GM23248 (cell line): Measurements from ENCODE around the gene GPM6B.

Source experiments
- EZH2 ChIP-seq: fragments of 200-600 bp; sonication (generic); IDR thresholded peaks from 2 replicates; pipeline ENCODE4 v1.6.1; 2018; ENCODE audit warnings: antibody characterized with exemption, mild to moderate bottlenecking; ENCODE audit not compliant: insufficient read depth, poor library complexity, severe bottlenecking
- EZH2phosphoT487 ChIP-seq: fragments of 200-600 bp; sonication (generic); IDR thresholded peaks from 2 replicates; pipeline ENCODE4 v1.6.1; 2018; ENCODE audit warnings: antibody characterized with exemption, moderate library complexity, mild to moderate bottlenecking, low read depth; ENCODE audit not compliant: insufficient read depth

DNA sequence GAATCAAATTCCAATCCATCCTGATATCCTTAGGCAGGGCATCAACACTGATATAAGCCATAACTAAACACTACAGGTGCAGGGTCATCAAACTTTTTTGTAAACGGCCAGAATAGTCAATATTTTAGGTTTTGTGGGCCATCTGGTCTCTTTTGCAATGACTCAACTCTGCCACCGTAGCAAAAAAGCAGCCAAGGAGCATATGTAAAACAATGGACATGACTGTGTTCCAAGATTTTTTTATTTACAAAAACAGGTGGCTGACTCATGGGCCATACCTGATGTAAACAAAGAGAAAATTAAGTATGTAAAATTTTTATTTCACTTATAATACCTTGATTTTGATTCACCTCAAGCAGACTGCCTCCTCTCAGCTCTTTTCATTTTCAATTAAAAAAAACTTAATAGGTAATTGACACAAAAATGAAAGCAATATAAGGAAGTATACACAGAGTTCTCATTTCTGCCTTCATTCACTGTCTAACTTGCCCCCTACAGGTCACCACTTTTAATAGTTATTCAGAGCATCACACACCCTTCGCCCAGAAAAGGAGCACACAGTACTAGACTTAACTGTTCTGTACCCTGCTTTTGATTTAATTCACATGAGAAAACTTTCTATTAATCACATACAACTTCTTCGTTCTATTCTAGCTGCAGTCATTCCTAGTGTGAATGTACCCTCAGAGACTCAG, 35.3 kb upstream of the GPM6B start:
- TF ChIP-seq EZH2 (no peak), EZH2phosphoT487 (no peak)
